Fibroblast of villous mesenchyme (primary cell): Measurements from ENCODE around the gene DUSP23. TPM values are rescaled to one million over a fixed set of nuclear protein-coding genes. Genes with fewer than 3 reads are reported as not detected.

ENCODE experiments used
- DNase-seq: peaks from one replicate; pipeline ENCODE4 v3.0.0-alpha.2; 2010; ENCODE audit warnings: low read depth
- H3K4me3 ChIP-seq: 2 replicates; pipeline ENCODE4 v1.5.1; 2011; ENCODE audit warnings: low read depth, mild to moderate bottlenecking, low read length
- total RNA-seq: library from RNA; depleted of rRNA; stranded (reverse); fragments of >200 nt; gene quantifications from 2 replicates; pipeline ENCODE4 v1.2.3, GENCODE V29; 2012
- TF ChIP-seq, protein P1 (sequence below): IDR thresholded peaks from 2 replicates; pipeline ENCODE4 v1.5.1; 2012; ENCODE audit warnings: low read depth, mild to moderate bottlenecking, low read length; ENCODE audit not compliant: insufficient read depth

The DUSP23 gene
- total RNA-seq, 1 donor, result 6.0 TPM

DNA sequence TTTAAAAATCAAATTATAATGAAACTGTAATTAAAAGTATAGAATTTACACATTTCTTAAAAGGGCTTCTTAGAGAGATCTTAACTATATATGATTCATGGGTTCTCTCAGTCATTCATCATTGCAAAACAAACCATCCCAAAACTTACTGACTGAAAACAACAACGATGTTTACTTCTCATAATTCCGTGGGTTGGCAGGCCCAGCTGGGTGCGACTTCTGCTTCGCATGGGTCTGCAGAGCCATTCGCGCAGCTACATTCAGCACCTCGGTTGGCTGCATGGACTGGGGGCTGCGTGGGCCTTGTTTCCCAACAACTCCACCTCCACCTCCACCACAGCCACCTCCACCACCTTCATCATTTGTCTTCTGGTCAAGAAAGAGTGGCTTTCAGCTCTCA lies 50.0 kb downstream of the DUSP23 start:
- H3K4me3 ChIP-seq, result no peak overlapping the region
- no peak for DNase-seq
- TF ChIP-seq, protein P1, sequence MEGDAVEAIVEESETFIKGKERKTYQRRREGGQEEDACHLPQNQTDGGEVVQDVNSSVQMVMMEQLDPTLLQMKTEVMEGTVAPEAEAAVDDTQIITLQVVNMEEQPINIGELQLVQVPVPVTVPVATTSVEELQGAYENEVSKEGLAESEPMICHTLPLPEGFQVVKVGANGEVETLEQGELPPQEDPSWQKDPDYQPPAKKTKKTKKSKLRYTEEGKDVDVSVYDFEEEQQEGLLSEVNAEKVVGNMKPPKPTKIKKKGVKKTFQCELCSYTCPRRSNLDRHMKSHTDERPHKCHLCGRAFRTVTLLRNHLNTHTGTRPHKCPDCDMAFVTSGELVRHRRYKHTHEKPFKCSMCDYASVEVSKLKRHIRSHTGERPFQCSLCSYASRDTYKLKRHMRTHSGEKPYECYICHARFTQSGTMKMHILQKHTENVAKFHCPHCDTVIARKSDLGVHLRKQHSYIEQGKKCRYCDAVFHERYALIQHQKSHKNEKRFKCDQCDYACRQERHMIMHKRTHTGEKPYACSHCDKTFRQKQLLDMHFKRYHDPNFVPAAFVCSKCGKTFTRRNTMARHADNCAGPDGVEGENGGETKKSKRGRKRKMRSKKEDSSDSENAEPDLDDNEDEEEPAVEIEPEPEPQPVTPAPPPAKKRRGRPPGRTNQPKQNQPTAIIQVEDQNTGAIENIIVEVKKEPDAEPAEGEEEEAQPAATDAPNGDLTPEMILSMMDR, result no peak

DNA sequence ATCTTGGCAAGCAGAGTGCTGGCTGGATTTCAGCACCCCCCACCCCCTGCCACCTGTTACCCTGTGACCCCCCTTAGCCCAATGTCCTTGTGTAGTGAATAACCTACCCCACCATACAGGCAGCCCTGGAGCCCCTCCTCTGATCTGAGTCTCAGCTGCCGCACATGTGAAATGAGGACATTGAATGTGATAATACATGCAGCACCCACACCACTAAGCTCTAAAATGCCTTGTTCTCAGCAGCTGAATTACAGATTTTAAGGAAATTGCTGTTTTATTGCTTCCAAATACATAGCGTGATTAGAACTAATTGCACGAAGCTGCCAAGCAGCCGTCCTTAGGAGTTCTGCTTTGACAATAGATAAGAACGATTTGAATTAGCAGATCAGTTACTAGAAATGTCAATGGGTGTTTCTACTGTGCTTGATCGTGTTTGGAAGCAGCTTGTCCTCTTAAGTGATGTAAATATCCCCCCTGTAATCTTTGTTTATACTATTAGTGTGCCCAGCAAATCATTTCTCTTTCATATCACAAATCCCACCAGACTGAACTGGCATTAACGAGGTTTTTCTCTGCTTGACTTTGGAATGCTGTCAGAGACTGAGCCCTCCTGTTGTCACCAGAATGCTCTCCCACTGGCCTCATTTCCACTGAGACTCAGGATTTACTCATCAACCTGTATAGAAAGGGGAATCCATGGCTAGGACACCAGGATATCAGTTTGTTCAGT lies 50.8 kb downstream of the DUSP23 start:
- no peak for DNase-seq
- TF ChIP-seq, protein P1, result no peak
- no peak overlapping the region for H3K4me3 ChIP-seq

Other genes with a start within 250 kb of the DUSP23 start
- not detected in 2 replicates for gene OR10J5, start 245.0 kb upstream of the DUSP23 start, total RNA-seq
- gene APCS, start 193.1 kb upstream of the DUSP23 start, total RNA-seq, result not detected in 2 replicates
- not detected in 2 replicates for gene CRP, start 66.4 kb upstream of the DUSP23 start, total RNA-seq
- gene FCRL6, start 21.4 kb downstream of the DUSP23 start, total RNA-seq, result not detected in 2 replicates
- not detected in 2 replicates for gene SLAMF8, start 45.9 kb downstream of the DUSP23 start, total RNA-seq
- gene VSIG8, start 81.7 kb downstream of the DUSP23 start, total RNA-seq, result under 0.01 TPM in 1 of 2 replicates, not detected in the other
- 0.32 and 0.43 TPM in 2 replicates for gene CFAP45, start 119.2 kb downstream of the DUSP23 start, total RNA-seq
- 167 and 277 TPM in 2 replicates for gene TAGLN2, start 144.5 kb downstream of the DUSP23 start, total RNA-seq
- gene IGSF9, start 164.7 kb downstream of the DUSP23 start, total RNA-seq, result not detected in 2 replicates
- gene SLAMF9, start 173.3 kb downstream of the DUSP23 start, total RNA-seq, result not detected in 2 replicates